HL-60 (cell line): ENCODE results near the gene TPD52L1.

Experiments
- DNase-seq, 2 experiments: peaks; one replicate each; pipeline ENCODE4 v3.0.0-alpha.2; 2010 to 2020; ENCODE audit warnings: low read depth in 1 of 2, low spot score in 1 of 2
- H3K27ac ChIP-seq: fragments of 250-450 bp; sonication (Bioruptor Pico); replicated peaks from 2 replicates; pipeline ENCODE4 v1.5.1; 2020; ENCODE audit warnings: mild to moderate bottlenecking, moderate library complexity
- H3K27me3 ChIP-seq: fragments of 250-450 bp; sonication (Bioruptor Pico); 2 replicates; pipeline ENCODE4 v1.5.1; 2021; ENCODE audit warnings: mild to moderate bottlenecking, moderate library complexity; ENCODE audit not compliant: insufficient read depth, poor library complexity, severe bottlenecking
- H3K4me3 ChIP-seq: replicated peaks from 2 replicates; pipeline ENCODE4 v1.5.1; 2011; ENCODE audit warnings: mild to moderate bottlenecking, control low read depth, low read length; ENCODE audit not compliant: insufficient read depth
- GABPA ChIP-seq: IDR thresholded peaks from 2 replicates; pipeline ENCODE4 v1.6.1; 2012; ENCODE audit warnings: low read depth
- POLR2AphosphoS5 ChIP-seq: IDR thresholded peaks from 2 replicates; pipeline ENCODE4 v1.6.1; 2012; ENCODE audit warnings: low read depth
- REST ChIP-seq: IDR thresholded peaks from 2 replicates; pipeline ENCODE4 v1.6.1; 2012; ENCODE audit warnings: low read depth; ENCODE audit not compliant: insufficient replicate concordance
- SPI1 ChIP-seq: IDR thresholded peaks from 2 replicates; pipeline ENCODE4 v1.6.1; 2012; ENCODE audit warnings: low read depth, mild to moderate bottlenecking, borderline replicate concordance
- TF ChIP-seq, protein P1 (sequence below): IDR thresholded peaks from one replicate; pipeline ENCODE4 v1.5.1; 2011; ENCODE audit warnings: low read length, control low read depth, inconsistent platforms; ENCODE audit not compliant: insufficient read depth

TPD52L1 gene

DNA sequence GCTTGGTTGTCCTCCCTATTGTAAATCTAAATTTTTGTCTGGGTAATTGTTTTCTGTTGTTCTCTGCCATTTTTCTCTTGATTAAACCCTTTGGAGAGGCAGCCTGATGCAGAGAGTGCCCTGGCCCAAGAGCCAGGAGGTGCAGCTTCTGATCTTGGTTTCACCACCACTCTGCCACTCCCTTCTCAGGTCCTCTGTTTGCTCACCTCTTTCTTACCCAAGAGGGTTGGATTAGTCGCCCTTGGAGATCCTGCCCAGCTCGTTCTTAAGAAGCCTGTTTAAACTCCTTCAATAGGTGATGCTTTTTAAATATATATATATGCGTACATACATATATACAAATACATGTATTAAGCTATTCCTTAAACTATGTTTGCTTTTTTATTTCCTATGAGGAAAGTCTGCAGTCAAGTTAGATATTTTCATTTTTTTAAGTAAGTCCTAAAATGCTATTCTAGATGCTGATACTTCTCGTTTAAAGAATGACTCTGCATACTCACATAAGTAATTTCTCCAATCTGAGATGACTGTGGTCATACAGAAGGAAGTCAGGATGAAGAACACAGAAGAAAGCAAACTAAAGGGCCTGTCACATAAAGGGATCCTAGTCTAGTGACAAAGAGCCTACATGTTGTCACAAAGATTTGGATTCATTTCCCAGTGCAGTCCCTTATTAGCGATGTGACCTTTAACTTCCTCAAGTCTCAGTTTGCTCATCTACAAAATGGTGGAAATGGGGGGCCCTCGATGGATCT, 19.9 kb downstream of the TPD52L1 start:
- Histone ChIP-seq H3K4me3 (no peak overlapping the region), H3K27me3 (peaks cover 2% of the 10 kb centered on the region), H3K27ac (no peak overlapping the region)
- DNase-seq: no peak
- TF ChIP-seq, protein P1, sequence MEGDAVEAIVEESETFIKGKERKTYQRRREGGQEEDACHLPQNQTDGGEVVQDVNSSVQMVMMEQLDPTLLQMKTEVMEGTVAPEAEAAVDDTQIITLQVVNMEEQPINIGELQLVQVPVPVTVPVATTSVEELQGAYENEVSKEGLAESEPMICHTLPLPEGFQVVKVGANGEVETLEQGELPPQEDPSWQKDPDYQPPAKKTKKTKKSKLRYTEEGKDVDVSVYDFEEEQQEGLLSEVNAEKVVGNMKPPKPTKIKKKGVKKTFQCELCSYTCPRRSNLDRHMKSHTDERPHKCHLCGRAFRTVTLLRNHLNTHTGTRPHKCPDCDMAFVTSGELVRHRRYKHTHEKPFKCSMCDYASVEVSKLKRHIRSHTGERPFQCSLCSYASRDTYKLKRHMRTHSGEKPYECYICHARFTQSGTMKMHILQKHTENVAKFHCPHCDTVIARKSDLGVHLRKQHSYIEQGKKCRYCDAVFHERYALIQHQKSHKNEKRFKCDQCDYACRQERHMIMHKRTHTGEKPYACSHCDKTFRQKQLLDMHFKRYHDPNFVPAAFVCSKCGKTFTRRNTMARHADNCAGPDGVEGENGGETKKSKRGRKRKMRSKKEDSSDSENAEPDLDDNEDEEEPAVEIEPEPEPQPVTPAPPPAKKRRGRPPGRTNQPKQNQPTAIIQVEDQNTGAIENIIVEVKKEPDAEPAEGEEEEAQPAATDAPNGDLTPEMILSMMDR: no peak
- no peak for TF ChIP-seq GABPA
- no peak for TF ChIP-seq REST
- no peak for TF ChIP-seq SPI1
- TF ChIP-seq POLR2AphosphoS5: no peak

DNA sequence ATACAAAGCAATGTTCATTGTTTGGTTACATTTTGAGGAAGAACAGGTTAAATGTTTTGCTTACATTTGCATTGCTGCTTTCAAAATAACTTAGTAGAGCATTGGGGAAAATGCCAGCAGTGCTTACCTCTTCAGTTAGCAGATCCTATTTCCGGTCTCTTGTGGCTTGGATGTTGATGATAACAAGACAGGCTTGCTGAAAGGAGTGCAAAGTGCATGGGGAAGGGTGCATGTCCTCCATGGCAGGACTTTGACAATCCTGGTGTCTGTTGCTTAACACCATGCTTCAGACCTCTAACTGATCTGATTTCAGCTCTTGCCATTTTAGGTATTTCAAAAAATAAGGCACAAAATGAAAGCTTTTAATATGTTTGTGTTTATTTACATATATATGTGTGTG, 21.1 kb downstream of the TPD52L1 start:
- no peak overlapping the region for H3K27ac ChIP-seq
- peaks cover 2% of the 10 kb centered on the region for H3K27me3 ChIP-seq
- no peak for DNase-seq
- no peak overlapping the region for H3K4me3 ChIP-seq
- TF ChIP-seq, protein P1: no peak
- TF ChIP-seq SPI1 (no peak), POLR2AphosphoS5 (no peak), REST (no peak), GABPA (no peak)

DNA sequence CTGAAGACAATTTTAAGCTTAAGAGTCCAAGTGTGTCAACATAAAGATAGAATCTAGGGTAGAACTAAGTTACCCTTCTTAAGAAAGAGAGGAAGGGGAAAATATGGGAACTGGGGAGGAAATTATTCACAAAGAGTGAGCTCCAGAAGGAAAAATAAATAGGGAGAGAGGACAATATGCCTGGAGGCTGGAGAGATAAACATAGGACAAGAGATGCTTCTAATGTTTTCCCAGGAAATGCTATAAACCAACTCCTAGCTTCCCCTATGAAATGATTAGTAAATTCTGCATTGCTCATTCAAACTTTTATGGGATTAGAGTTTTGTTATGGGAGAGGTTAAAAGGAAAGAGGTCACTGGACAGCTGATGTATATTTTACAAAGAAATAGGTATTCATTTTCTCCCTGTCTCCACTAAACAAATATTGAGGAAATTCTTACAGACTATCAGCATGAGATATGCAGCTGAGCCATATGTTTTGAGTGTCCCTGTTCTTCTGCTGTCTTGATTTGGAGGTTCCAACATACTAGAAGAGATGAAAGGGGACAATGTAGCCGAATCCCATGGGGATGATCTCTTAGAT, 22.0 kb downstream of the TPD52L1 start:
- no peak for TF ChIP-seq GABPA
- TF ChIP-seq POLR2AphosphoS5: no peak
- no peak for TF ChIP-seq REST
- TF ChIP-seq, protein P1: no peak
- no peak for TF ChIP-seq SPI1

More for the DNA sequence above, 22.0 kb downstream of the TPD52L1 start:
- H3K27ac ChIP-seq: no peak overlapping the region
- H3K4me3 ChIP-seq: no peak overlapping the region
- peaks cover 2% of the 10 kb centered on the region for H3K27me3 ChIP-seq
- no peak for DNase-seq
